Stimulated activated CD4-positive, alpha-beta T cell treated with anti-CD3 and anti-CD28 coated beads, Interleukin-12 subunit alpha, Interleukin-12 subunit beta, amount 100 ng/mL, for 24 hours (primary cell): ENCODE results near the gene SOX21.

ENCODE experiments used
- DNase-seq, 2 experiments: peaks; one replicate each; pipeline ENCODE4 v3.0.0-alpha.2; 2020; ENCODE audit warnings: low read depth in 2 of 2

The SOX21 gene

GRCh38 chr13:94709001-94709834, 3.1 kb downstream of the SOX21 start:
- no peak for DNase-seq

GRCh38 chr13:94708031-94708859, 4.1 kb downstream of the SOX21 start:
- no peak for DNase-seq

DNA sequence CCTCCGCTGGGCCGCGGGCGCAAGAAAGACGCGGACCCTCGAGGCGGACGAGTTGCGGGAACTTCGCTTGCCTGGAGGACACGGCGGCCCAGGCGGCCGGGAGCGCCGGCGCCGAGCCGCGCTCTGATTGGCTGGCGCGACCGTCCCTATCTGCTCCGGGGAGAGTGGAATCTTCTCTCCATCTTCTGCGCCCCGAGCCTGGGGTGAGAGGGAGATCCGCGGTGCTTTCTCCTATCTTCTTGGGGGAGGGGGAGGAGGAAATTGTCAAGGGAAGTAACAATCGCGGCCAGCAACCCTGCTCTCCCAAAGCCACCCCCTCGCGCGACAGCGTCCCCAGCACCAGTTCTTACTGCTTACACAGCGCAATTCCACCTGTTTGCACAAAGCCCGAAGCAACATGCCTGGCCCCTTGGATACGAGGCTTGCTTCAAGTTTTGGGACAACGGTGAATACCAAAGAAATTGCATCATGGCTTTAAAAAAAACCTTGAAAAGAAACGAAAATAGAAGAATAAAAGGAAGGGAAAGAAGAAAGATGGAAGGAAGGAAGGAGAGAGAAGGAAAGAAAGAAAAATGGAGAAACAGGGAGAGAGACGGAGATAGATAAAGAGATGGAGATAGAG, 4.8 kb downstream of the SOX21 start:
- no peak for DNase-seq

DNA sequence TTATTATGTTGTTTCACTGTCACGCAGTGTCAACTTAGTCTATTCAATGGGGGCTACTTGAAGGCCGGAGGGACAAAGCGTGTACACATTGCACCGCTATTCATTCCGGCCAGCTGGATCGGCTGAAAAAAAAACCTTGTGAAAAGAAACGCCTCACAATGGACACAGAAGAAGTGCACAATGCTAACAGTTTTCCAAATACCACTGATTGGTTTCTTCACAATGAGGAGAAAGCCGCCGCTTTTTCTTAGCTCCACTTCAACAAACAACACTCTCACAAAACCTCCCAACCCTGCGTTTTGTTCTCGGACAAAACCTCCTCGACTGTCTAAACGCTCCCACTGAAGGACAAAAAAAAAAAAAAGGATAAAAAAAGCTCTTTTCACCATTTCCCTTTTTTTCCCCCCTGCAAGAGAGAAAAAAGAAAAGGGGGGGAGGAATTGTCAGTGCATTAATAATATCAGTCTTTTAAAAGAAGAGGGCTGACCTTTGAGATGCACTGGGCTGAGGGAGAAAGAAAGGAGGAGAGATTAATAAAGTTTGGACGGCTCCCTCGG, 5.4 kb downstream of the SOX21 start:
- DNase-seq = no peak

DNA sequence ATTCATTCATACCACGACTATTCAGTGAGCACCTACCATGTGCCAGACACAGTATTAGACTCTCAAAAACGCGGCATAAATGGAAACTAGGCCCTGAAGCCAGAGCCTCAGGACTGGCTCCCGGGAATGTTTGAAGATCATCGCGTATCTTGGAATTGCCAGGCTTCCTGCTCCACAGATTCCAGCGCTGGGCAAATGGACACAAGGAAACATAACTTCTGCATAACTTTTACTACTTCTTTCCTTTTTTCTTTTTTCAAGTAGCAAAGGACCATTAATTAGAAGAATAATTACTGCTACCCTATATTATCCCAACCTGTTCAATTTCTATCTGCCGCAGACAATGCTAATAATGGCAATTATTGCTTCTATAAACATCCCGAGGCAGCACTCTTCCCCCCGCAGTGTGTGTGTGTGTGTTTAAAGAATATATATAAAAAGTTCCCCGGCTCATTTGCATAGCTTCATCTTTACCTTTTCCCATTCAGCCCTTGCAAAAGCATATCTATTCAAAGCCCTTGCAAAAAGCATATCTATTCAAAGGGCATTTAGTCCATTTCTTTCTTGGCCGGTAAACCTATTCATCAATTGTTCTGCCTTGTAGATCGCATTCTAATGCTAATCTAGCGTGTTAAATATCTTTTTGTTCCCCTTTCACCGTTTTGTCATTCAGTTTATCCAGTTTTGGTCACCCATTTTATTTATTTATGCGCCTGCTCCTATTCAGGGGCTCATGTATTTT, 6.1 kb downstream of the SOX21 start:
- no peak for DNase-seq

DNA sequence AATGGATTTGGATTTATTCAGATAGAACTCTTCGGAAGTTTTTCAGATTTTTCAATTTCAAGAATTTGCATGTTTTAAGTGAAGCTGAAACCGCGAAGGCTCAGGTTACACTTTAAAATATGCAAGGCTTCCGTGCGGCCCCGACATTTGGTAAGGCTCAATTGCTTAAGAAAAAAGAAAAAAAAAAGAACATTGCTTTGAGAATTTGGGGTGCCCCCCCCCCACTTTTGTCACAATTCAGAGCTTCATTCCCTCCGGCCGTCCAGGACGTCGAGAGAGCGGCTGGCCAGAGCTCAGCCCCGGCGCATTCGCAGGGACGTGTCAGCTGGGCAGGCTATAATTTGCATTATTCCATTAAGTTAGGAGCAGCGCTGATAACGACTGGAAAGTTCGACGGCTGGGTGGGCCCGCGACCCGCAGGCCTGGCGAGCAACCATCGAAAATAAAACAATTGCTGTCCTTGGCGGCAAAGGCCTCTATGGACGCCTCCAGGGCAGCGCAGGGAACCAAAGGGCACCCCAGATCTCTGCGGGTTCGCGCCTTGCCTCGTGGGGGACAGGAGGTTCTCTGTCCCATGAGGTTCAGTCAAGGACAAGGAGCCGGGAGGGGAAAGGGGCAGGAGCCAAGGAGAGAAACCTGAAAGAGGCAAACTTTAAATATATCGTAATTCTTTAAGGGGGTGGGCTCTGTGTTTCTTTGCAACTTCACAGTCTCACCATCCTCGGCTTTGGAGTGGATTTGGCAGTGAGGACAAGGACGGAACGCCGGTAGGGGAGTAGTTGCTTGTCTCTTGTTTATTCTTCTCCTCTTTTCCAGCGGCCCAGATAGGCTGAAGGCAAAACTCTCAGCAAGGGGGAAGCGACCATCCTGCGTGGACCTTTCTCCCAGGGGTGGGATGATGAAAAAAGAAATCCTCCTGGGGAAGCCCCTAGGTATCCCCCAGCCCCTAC, 7.0 kb downstream of the SOX21 start:
- DNase-seq = no peak

- DNase-seq = no peak
These were observed 7.8 kb downstream of the SOX21 start for GRCh38 chr13:94704377-94705080.

DNA sequence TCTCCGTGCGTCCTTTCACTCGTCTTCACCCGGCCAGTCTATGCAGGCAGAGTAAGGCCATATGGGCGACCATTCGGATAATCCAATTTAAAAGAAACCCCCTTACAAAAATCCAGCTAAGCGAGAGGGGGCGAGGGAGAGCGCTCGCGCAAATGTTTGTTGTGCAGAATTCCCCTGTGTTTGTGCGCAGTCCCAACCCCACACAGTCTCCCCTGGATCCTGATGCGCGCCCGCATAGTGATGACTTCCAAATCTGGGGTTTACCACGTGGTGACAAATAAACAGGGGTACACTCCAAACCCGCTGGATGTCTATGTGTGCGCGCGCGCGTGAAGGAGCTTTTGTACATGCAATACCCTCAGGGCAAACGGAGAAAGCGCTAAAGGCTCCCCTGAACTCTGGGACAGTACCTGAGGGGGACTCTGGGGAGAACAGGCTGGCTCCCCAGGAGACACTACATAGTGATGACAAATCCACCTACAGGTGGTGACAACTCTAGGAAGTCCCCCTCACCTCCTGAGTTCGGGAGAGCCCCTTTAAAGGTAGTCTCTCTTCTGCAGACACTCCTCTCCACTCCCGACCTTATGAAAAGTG, 8.5 kb downstream of the SOX21 start:
- DNase-seq = no peak

DNA sequence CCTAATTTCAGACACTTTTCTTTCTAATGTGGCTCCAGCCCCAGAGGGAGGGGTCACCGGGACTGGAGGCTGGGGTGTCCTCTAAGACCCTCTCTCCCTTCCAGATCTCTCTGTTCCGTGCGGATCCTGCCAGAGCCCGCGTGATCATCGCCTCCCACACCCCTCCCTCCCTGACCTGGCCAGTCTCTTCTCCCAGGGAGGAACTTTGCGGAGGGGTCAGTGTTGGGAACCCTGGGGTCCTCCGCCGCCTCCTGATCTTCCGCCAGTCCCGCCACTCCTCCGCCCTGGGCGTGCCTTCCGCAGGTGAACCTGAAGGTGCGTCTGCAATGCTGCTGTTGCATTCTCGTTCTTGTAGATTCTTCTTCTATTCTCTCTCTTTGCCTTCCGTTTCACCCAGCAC, 9.1 kb downstream of the SOX21 start:
- no peak for DNase-seq

- no peak for DNase-seq
These were observed 9.9 kb downstream of the SOX21 start for GRCh38 chr13:94702181-94703041.

GRCh38 chr13:94701313-94702180, 10.8 kb downstream of the SOX21 start:
- DNase-seq = no peak

GRCh38 chr13:94700536-94700935, 11.8 kb downstream of the SOX21 start:
- no peak for DNase-seq

- DNase-seq = no peak
These were observed 12.3 kb downstream of the SOX21 start for GRCh38 chr13:94700051-94700535.

GRCh38 chr13:94696171-94696570, 16.2 kb downstream of the SOX21 start:
- no peak for DNase-seq

DNA sequence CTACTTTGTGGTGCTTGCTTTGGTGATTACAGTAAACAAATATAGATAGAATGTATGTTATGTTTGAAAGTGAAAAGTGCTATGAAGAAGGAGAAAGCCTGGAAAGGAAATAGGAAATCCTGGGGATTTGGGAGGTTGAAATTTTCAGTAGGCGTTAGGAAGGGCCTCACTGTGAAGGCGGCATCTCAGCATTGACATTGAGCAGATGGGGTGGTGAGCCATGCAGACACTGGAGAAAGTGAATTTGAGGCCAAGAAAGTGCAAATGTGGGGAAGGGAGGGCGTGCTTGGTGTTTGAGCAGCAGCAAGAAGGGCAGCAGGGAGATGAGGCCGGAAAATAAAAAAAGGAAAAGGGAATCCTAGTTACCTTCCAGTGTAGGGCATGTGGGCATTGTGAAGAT, 20.3 kb downstream of the SOX21 start:
- DNase-seq = no peak

DNA sequence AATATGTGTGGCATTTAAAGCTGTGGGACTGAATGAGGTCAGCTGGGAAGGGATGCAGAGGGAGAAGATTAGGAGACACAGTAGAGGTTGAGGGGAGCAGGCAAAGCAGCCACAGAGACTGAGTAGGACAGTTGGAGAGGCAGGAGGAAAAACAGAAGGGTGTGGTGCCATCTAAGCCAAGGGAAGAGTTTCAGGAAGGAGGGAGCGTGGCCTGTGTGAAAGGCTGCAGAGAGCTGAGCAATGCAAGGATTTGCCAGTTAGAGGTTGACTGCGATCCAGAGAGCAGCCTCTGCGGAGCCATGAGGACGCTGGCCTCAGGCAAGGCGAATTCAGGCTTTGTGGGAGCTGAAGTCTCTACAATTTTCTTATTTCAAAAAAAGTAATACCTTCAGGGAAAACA, 28.9 kb downstream of the SOX21 start:
- DNase-seq = no peak

- DNase-seq = no peak
These were observed 30.1 kb downstream of the SOX21 start for GRCh38 chr13:94682229-94682628.
